GM12872 (cell line): ENCODE results near the gene MARCO.

Source experiments
- TF ChIP-seq, protein P1 (sequence below): IDR thresholded peaks from 3 replicates; pipeline ENCODE4 v1.5.1; 2011; ENCODE audit warnings: low read depth, mild to moderate bottlenecking, low read length, moderate library complexity; ENCODE audit not compliant: insufficient read depth

Gene MARCO

DNA sequence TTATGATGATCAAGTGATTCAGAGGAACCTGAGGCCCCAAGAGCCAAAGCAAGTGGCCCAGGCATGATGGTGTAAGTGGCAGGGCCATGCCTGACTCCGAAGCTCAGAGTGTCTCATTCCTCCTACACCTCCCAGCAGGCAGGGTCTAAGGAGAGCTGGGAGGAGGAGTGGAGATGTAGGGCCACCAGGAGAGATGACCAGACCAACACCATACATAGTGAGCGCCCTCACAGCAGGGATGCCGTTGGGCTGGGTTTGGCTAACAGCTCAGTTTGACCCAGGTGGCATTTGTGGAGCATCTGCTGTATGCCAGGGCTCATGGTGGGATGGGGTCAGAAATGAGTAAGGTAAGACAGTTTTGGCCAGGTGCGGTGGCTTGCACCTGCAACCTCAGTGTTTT is 80.7 kb downstream of the MARCO start:
- TF ChIP-seq, protein P1, sequence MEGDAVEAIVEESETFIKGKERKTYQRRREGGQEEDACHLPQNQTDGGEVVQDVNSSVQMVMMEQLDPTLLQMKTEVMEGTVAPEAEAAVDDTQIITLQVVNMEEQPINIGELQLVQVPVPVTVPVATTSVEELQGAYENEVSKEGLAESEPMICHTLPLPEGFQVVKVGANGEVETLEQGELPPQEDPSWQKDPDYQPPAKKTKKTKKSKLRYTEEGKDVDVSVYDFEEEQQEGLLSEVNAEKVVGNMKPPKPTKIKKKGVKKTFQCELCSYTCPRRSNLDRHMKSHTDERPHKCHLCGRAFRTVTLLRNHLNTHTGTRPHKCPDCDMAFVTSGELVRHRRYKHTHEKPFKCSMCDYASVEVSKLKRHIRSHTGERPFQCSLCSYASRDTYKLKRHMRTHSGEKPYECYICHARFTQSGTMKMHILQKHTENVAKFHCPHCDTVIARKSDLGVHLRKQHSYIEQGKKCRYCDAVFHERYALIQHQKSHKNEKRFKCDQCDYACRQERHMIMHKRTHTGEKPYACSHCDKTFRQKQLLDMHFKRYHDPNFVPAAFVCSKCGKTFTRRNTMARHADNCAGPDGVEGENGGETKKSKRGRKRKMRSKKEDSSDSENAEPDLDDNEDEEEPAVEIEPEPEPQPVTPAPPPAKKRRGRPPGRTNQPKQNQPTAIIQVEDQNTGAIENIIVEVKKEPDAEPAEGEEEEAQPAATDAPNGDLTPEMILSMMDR = no peak

DNA sequence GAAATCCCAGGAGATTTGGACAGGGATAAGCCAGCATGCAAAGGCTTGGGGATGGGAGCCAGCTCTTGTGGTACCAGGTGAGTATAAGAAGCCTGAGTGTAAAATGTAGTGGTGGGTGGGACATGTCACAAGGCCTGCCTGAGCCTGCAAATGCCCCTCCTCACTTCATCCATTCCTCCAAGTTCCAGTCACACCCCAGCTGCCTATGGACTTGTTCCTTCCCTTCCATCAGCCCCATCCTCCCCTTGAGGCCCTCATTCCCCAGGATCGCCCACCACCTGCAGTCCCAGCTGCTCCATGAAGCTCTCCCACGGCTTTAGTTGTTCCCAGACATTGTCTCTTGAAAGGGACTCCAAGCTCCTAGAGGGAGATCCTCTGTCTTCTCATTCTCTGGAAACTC is 81.5 kb downstream of the MARCO start:
- TF ChIP-seq, protein P1 = no peak

DNA sequence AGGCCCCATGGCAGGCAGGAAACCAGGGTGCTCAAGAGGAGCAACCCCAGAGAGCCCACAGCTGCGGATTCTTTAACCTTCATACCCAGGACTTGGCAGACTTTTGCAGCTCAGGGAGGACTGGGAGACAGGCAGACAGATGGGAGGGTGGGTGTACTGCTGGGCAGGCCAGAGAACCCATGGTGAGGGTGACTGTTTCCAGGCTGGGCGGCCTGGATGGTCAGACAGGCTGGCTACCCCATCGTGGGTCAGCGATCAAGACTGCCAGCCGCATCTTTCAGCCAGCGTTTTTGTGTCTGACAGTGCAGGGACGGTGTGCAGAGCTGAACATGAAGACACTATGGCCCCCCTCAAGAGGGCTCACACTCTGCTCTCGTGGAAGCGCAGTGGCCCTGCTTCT is 82.2 kb downstream of the MARCO start:
- TF ChIP-seq, protein P1 = no peak

DNA sequence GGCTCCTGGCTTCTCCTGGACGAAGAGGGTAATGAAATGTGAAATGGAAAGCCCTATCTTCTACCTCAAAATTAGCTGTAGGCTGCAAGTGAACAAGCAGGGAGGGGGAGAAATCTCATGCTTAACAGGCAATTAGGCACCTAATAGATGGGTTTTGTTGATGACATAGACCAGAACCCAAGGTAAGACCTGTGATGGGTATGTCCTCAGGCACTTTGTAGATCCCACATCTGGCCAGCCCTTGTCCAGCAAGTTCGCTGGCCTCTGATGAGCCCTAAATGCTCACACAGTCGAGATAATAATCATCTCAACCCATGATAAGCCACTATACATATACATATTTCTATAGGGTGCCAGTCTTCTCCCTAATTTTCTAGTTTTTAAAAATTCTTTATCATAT is 82.6 kb downstream of the MARCO start:
- TF ChIP-seq, protein P1 = no peak

DNA sequence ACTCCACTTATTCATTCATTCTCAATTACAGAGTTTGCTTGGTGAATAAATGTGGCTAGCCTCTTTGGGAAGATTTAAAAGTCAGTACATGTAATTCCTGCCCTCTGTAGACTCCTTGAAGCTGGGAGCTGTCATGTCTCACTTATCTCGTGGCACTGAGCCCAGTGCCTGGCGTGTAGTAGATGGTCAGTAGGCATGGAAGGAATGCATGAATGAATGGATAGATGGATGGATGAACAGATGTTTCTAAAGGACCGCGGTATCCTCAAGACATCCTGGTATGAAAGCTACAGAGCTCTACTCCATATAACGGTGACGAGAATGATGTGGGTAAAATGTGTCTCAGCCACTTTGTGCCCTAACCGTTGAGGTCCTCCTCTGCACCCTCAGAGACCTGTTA is 83.0 kb downstream of the MARCO start:
- TF ChIP-seq, protein P1 = no peak

DNA sequence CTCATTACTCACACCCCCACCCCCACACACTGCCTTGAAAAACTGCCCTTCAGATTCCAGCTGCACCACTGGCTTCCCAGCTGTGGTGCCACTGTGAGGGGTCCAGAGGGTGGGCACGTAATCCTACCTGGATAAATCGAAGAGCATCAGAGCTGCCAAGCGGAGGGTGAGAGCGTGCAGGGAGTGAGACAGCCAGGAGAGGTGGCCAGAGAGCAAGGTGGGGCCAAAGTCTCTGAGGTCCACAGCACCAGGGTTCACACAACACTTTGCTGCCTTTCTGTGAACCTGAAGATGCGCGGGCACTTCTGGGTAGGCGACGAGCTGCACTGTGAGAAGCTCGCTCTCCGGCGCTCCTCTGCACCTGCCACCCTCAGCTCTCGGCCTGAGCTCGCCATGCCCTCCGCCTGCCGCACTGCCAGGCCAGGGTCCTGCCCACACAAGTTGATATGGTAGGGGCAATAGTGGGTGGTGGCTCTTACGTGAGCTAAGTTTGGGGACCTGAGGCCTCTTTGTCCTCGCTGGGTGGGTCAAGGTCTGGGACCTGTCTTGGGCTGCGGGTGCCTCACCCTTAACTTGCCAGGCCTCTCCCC is 83.9 kb downstream of the MARCO start:
- TF ChIP-seq, protein P1 = no peak

DNA sequence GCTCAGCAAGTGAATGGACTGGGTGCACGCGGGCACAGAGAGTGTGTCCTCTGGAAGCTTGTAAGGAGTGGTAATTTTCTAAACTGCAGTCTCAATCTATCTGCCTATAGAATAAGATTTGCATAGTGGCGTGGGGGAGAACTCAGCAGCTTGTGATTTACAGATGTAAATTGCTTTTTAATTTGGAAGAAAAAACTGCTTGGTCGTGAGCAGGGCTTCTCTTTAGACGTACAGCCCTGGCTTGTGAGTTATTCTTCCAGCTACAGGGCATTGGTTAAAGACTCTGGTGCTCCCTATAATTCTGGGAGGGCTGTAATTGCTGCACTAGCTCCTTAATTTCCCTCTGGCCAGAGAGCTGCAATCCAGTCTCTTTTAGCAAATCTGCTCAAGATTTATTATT is 84.9 kb downstream of the MARCO start:
- TF ChIP-seq, protein P1 = no peak
